Central memory CD4-positive, alpha-beta T cell (primary cell): Measurements from ENCODE around the gene VSIG10L.

Experiments used
- DNase-seq: peaks from one replicate; pipeline ENCODE4 v3.0.0; 2022

VSIG10L gene

DNA sequence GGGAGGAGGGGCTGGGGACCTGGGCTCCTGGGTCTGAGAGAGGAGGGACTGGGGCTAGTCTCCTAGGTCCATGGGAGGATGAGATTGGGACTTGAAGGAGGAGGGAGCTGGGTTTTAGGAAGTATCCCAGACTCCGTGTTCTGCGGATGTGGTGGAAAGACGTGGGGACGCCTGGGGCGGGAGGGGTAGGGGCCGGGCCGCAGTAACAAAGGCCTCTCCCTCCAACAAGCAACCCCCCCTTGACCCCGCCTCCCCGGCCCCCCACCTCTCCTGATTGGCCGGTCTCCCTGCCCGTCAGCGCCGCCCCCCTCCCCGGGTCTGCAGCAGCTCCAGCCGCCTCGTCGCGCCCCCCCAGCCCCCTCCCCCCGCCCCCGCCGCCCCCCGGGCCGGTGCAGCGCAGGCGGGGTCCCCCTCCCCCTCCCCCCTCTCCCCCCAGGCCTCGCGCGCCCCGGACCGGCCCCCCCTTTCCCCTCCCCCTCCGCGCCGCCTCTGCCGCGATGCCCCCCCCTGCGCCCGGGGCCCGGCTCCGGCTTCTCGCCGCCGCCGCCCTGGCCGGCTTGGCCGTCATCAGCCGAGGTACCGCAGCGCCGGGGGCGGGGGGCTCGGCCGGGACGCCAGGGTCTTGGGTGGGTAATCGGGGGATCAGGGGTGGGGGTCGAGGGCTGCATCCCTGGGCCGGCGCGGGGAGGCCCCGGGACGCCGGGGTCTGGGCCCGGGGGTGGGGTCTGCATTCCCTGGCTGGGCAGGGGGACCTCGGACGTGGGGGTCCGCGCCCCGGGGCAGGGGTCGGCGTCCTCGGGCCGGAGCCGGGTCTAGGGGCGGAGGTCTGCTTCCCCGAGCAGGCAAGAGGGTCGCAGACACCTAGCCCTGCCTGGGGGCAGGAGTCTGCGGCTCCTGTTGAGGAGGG lies 30.3 kb downstream of the VSIG10L start, which contains the start of gene IGLON5:
Gene IGLON5, plus strand, starts transcription at position 294 of the 907 bp plus-strand sequence. Its CDS starts 204 bp downstream, at position 498.
- no peak for DNase-seq

DNA sequence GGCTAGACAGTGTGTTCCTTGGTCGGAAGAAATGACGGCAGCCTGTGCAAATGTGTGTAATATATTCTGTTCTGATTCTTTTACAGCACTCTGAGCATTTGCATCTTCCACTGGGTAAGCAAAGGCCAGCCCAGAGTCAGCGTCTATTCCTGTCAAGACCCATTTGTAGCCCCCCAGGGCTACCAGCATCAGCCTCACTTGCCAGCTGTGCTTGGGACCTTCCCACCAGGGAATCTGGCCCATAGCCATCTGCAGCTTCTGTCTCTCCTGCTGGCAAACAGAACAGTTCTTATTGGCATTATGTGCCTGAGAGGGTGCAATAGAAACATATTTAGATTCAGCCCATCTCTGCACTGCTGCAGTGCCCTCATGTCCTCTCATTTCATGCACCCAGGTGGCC lies 36.5 kb downstream of the VSIG10L start:
- no peak for DNase-seq

DNA sequence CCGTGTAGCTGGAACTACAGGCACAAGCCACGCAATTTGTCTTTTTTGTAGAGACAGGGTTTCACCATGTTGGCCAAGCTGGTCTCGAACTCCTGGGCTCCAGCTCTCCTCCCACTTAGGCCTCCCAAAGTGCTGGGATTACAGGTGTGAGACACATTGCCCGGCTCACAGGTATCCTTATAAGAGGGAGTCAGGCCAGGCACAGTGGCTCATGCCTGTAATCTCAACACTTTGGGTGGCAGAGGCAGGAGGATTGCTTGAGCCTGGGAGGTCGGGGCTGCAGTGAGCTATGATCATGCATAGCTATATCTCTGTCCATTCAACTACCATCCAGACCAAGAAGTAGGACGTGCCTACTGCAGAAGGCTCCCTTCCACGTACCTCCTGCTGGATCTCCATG lies 40.7 kb downstream of the VSIG10L start:
- no peak for DNase-seq

DNA sequence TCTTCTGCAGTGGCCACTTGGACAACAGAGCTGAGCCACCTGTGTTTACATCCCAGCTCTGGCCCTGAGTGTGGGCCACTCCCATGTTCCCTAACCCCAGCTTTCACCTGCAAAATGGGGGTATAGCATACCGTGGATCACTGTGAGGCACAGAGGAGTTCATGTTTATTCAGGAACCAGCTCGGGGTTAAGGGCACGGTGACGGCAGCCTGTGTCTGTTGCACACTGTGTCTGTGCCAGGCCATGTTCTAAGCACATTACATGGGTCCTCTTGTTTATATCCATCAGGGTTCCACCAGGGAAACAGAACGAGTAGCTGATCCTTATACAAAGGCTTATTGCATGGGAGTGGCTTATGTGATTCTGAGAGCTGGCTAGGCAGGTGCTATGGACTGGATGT lies 44.5 kb downstream of the VSIG10L start:
- DNase-seq: no peak

DNA sequence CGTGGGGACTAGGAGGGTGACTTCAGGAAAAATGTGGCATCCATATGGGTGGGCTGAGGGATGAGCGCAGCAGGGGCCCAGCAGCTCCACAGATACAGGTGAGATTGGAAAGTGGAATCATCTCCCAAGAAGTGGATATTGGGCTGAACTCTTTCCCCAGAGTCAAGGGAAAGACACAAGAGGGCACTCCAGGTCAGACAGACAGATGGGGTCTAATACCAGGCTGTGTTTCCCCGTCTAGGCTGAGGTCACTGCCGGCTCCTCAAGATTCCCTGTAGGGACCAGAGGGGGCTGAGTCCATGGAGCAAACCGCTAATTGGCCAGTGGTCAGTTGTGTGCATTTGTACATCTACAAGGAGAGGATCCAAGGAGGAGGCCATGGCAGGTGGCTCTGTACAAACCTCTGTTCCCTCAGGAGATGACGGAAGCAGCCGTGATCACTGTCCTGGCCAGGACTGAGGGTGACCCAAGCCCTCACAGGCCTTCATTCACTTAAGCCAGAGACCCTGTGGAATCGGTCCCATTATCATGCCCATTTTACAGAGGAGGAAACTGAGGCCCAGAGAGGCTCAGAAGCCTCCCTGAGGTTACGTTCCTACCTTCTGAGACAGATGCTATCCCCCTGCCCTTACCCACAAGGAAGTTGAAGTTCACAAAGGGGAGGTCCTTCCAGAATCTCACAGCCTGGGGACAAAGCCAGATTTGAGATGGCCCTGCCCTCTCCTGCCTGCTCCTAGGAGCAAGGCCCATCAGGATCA lies 45.4 kb downstream of the VSIG10L start:
- no peak for DNase-seq

DNA sequence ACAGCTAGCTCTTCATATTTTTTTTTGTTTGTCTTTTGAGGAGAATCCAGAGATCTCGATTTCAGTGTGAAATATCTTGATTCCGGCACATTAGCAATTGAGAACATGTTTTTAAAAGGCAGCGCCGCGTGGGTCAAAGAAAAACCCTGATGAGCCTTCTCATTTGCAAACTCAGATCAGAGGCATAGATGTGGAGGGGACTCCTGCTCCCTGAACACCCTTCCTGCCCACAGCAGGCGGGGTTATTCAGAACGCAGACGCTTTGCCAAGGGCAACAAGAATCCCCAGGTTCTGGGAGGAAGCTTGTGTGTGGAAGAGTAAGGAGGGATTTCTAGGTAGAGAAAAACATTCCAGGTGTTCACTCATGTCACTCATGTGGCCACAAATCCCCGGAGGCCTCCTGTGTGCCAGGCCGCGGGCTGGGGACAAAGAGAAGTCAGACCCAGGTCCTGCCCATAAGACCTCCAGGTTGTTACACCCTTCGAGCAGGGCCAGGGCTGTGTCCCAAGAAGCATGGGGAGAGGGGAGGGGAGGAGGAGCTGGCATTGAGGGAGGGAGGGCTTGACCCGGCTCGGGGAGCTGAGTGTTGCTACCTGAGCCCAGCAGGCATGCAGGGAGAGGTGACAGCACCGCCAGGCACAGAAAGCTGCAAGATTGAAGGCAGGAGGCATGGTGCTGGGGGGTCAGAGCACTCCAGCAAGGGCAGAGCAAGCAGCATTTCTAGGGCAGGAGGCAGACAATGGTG lies 46.4 kb downstream of the VSIG10L start:
- DNase-seq: no peak

DNA sequence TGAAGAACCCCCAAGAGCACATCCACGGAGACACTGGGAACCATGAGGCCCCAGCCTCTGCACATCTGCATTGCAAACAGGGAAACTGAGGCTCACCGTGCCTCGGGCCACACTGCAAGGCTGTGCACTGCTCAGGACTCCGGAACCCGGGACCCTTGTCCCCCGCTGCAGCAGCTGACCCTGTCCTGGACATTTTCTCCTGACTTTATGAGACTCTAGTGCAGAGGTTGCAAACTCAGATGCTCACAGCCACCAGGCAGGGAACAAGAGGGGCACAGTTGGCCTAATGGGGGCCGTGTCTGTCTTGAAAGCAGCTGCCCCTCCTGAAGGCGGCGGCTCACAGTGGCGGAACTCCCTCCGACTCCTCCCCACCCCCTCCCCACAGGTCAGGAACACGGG lies 47.0 kb downstream of the VSIG10L start:
- DNase-seq: no peak

DNA sequence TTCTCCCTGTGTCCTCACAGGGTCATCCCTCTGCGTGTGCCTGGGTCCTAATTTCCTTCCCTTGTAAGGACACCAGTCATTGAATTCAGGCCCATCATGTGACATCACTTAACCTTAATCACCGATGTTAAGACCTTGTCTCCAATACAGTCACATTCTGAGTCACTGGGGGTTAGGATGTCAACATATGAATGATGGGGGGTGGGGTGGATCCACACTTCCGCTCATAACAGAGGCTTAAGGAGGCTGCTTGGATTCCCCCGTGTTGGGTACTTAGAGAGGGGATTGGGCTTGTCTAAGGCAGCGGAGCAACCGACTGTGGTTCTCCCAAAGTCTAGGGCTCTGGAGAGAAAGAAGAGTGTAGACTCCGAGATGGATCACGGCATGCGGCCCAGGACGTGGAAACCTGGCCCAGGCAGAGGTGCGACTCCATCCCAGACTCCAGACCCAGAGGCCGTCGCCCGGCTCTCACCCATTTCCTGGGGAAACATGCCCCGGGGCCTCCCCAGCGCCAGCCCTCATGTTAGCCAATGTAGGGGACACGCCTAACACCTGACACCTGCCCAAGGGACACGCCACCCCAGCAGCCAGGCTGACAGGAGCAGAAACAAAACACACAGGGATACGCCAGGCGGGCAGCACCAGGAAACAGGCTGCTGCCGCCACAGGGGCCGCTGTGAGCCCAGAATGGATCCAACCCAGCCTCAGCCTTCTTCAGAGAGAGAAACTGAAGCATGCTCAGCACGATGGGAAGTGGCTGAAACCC lies 47.5 kb downstream of the VSIG10L start:
- no peak for DNase-seq

DNA sequence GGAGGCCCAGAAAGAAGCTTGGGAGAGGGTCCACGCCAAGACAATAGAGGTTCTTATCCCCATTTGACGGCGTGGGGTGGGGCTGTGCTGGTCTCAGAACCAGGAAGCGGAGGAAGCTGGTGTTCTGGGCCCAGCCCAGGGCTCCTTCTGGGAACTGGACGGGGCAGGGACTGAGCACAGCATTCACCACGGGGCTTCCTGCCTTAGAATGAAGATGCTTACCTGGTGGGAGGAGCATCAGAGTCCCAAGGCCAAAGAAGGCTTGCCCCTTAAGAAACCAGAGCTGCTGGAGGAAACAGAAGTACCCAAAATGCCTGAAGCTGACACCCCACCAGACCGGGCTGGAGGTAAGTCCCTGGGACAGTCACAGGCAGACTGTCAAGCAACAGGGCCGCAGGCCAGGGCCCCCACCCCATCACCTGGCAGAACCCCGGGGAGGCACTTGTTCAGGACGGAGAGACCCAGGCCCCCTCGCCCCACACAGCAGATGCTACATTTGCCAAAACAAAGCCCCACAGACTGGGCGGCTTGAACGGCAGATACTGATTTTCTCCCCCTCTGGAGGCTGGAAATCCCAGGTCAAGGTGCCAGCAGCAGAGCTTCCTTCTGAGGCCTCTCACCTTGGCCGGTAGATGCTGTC lies 48.2 kb downstream of the VSIG10L start:
- no peak for DNase-seq

DNA sequence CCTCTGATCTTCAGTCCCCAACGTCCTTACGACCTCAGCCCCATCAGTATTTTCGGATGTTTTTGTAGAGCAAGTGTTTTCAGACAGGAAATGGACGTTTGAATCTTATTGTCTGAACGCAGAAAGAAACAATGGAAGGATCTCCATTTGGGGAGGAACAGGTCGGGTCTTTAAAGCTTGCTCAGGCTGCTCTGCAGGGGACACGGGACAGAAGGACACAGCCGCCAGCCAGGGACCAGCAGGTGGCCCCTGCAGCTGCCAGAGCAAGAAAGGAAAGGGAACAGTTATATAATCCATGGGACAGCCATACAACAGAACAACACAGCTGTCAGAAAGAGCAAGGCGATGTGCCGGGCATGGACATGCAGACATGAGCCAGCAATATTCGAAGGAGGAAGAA lies 49.0 kb downstream of the VSIG10L start:
- DNase-seq: no peak

DNA sequence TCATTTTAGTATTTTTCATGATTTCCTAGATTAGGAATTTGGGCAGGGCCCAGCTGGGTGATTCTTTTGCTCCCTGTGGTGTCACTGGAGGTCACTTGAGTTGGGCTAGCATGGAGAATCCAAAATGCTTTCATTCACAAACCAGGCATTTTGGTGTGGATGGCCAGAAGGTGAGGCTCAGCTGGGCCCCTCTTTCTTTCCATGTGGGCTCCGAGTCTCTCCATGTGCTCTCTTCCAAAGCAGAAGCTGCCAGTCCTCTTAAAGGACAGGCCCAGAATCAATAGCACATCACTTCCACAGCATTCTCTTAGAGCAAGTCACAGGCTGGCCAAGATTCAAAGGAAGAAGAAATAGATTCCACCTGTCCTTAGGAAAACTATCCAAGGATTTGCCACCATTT lies 52.3 kb downstream of the VSIG10L start:
- no peak for DNase-seq

DNA sequence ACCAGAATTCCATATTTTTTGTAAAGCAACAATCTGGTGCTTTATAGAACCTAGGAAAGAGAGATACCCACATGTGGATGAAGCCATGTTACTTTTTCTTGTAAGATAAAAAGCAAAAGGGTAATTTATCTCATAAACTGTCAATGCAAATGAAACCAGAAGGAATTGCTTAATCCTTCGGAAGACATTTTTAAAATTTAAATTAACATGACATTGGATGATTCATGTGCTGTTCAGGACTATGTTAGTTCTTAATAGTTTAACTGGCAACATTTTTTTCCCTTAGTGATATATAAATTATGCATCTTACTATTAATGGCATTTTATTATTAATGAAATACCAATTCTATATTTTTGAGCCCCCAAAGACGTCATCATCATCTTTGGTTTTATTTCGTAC lies 56.3 kb downstream of the VSIG10L start:
- DNase-seq: no peak

DNA sequence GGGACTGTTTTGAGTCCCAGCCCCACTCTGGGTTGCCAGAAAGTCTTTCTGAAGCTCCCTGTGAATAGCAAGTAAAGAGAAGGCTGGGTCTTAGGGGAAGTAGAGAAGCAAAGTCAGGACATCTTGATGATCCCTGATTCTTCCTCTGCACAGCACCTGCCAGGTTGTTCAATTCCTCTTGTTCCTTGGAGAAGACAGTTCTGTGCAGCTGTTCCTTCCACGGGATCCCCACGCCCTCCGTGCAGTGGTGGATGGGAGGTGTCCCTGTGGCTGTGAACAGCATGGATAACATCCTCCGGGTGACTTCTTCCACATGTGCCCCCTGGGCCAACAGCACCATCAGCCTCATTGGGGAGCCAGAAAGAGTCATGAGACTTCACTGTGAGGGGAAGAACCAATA lies 59.6 kb downstream of the VSIG10L start:
- no peak for DNase-seq
